ENCODE measurements around the gene XYLT1.
A peak's percentile ranks its signal among the peaks of the same experiment; 100 is the strongest.

The XYLT1 gene

GRCh38 chr16:17466876-17467275, 3.9 kb downstream of the XYLT1 start:
- TF ChIP-seq CTCF (IDR thresholded peaks at IDR 0.05; ENCODE audit: borderline replicate concordance, insufficient read depth, low read depth, low read length), result no peak
- no peak overlapping the region for H3K4me3 ChIP-seq (ENCODE audit: low read depth, low read length)

- H3K4me3 ChIP-seq (ENCODE audit: low read depth, low read length), result no peak overlapping the region
- TF ChIP-seq CTCF (IDR thresholded peaks at IDR 0.05; ENCODE audit: borderline replicate concordance, insufficient read depth, low read depth, low read length), result no peak
Observed at GRCh38 chr16:17465460-17465859, 5.3 kb downstream of the XYLT1 start.

- no peak overlapping the region for H3K4me3 ChIP-seq (ENCODE audit: low read depth, low read length)
- no peak for TF ChIP-seq CTCF (IDR thresholded peaks at IDR 0.05; ENCODE audit: borderline replicate concordance, insufficient read depth, low read depth, low read length)
Observed at GRCh38 chr16:17463335-17463734, 7.4 kb downstream of the XYLT1 start.

- no peak overlapping the region for H3K4me3 ChIP-seq (ENCODE audit: low read depth, low read length)
Observed at GRCh38 chr16:17461951-17462729, 8.6 kb downstream of the XYLT1 start.

GRCh38 chr16:17460890-17461289, 9.9 kb downstream of the XYLT1 start:
- H3K4me3 ChIP-seq (ENCODE audit: low read depth, low read length), result no peak overlapping the region
- no peak for TF ChIP-seq CTCF (IDR thresholded peaks at IDR 0.05; ENCODE audit: borderline replicate concordance, insufficient read depth, low read depth, low read length)

More at GRCh38 chr16:17461951-17462729, 8.6 kb downstream of the XYLT1 start:
- TF ChIP-seq CTCF (IDR thresholded peaks at IDR 0.05; ENCODE audit: borderline replicate concordance, insufficient read depth, low read depth, low read length), result peak; percentile 35; the same call in 1 of the 2 replicates

- no peak overlapping the region for H3K4me3 ChIP-seq (ENCODE audit: low read depth, low read length)
- no peak for TF ChIP-seq CTCF (IDR thresholded peaks at IDR 0.05; ENCODE audit: borderline replicate concordance, insufficient read depth, low read depth, low read length)
Observed at GRCh38 chr16:17459903-17460521, 10.7 kb downstream of the XYLT1 start.

GRCh38 chr16:17457997-17458396, 12.8 kb downstream of the XYLT1 start:
- no peak overlapping the region for H3K4me3 ChIP-seq (ENCODE audit: low read depth, low read length)
- TF ChIP-seq CTCF (IDR thresholded peaks at IDR 0.05; ENCODE audit: borderline replicate concordance, insufficient read depth, low read depth, low read length), result no peak

Measured in GM12875 (cell line).